ENCODE results near the gene GALNTL6.

GALNTL6 gene

DNA sequence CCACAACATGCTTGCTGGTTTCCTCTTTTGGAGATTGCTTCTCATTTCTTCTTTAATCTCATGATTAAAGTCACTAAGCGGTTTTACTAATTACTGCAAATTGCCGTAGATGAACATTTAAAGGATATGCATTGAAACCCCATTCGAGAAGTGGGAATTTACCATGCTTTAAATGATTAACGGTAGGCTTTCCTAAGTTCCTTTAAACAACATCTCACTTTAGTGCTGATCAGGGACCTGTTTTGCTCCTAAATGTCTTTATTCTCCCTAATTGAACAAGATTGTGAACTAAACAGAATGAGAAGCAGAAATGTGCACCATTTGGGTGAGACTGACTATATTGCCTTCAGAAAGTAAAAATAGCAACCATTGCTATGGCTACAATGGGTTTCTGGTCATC lies 430.3 kb downstream of the GALNTL6 start:
- H3K4me3 ChIP-seq (ENCODE audit: low read length, poor library complexity, severe bottlenecking), result no peak overlapping the region
- no peaks in the 10 kb centered on the region for H3K4me1 ChIP-seq (ENCODE audit: insufficient read depth, low read length, poor library complexity, severe bottlenecking)
- H3K4me2 ChIP-seq (ENCODE audit: low read depth, low read length, poor library complexity, severe bottlenecking), result no peak overlapping the region
- H3K9me3 ChIP-seq (ENCODE audit: insufficient read depth, low read depth, low read length), result no peaks in the 10 kb centered on the region
- H3F3A ChIP-seq (ENCODE audit: low read depth), result no peaks in the 10 kb centered on the region
- H3K79me2 ChIP-seq (ENCODE audit: insufficient read depth, low read length), result no peaks in the 10 kb centered on the region
- H3K9me2 ChIP-seq (replicated peaks; ENCODE audit: low read depth, low read length), result 0 out of 2 replicates have a peak, but pooled peaks cover 5% of the 10 kb centered on the region
- no peaks in the 10 kb centered on the region for H3K27me3 ChIP-seq (ENCODE audit: insufficient read depth, low read length, poor library complexity, severe bottlenecking)
- TF ChIP-seq, protein P1, sequence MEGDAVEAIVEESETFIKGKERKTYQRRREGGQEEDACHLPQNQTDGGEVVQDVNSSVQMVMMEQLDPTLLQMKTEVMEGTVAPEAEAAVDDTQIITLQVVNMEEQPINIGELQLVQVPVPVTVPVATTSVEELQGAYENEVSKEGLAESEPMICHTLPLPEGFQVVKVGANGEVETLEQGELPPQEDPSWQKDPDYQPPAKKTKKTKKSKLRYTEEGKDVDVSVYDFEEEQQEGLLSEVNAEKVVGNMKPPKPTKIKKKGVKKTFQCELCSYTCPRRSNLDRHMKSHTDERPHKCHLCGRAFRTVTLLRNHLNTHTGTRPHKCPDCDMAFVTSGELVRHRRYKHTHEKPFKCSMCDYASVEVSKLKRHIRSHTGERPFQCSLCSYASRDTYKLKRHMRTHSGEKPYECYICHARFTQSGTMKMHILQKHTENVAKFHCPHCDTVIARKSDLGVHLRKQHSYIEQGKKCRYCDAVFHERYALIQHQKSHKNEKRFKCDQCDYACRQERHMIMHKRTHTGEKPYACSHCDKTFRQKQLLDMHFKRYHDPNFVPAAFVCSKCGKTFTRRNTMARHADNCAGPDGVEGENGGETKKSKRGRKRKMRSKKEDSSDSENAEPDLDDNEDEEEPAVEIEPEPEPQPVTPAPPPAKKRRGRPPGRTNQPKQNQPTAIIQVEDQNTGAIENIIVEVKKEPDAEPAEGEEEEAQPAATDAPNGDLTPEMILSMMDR (conservative IDR thresholded peaks at IDR 0.05; ENCODE audit: low read length), result no peak
- TF ChIP-seq EZH2phosphoT487 (IDR thresholded peaks at IDR 0.05; ENCODE audit: borderline replicate concordance), result no peak
- no peaks in the 10 kb centered on the region for H4K20me1 ChIP-seq (ENCODE audit: insufficient read depth, low read length, poor library complexity, severe bottlenecking)
- no peak overlapping the region for H2AFZ ChIP-seq (ENCODE audit: low read length)
- no peaks in the 10 kb centered on the region for H3K36me3 ChIP-seq (ENCODE audit: insufficient read depth, low read length)
- H3K9ac ChIP-seq (ENCODE audit: low read depth, low read length, poor library complexity, severe bottlenecking), result no peak overlapping the region

DNA sequence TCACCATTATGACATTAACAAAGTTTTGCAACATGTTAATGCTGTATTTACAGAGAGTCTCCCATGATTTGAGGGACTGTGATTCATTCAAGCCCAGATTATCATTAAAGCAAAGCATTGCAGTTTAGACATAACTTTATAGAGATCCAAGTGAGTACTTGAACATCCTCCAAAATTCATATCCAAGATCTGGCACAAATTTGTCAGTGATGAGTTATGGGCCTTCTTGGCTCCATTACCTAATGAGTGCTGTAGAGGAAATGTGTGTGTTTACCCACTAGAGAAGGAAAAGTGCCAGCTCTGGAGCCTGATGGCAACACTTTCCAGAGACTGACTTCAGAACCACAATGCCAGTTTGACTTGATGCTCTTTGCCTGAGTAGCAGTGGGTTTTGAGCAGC lies 432.3 kb downstream of the GALNTL6 start:
- Histone ChIP-seq H2AFZ (ENCODE audit: low read length) (no peak overlapping the region), H4K20me1 (ENCODE audit: insufficient read depth, low read length, poor library complexity, severe bottlenecking) (no peaks in the 10 kb centered on the region), H3K4me2 (ENCODE audit: low read depth, low read length, poor library complexity, severe bottlenecking) (no peak overlapping the region), H3K9me2 (replicated peaks; ENCODE audit: low read depth, low read length) (0 out of 2 replicates have a peak, but pooled peaks cover 5% of the 10 kb centered on the region), H3K9me3 (ENCODE audit: insufficient read depth, low read depth, low read length) (no peaks in the 10 kb centered on the region), H3K4me3 (ENCODE audit: low read length, poor library complexity, severe bottlenecking) (no peak overlapping the region), H3K9ac (ENCODE audit: low read depth, low read length, poor library complexity, severe bottlenecking) (no peak overlapping the region), H3K27me3 (ENCODE audit: insufficient read depth, low read length, poor library complexity, severe bottlenecking) (no peaks in the 10 kb centered on the region), H3K79me2 (ENCODE audit: insufficient read depth, low read length) (no peaks in the 10 kb centered on the region), H3F3A (ENCODE audit: low read depth) (no peaks in the 10 kb centered on the region), H3K36me3 (ENCODE audit: insufficient read depth, low read length) (no peaks in the 10 kb centered on the region), H3K4me1 (ENCODE audit: insufficient read depth, low read length, poor library complexity, severe bottlenecking) (no peaks in the 10 kb centered on the region)
- TF ChIP-seq, protein P1 (conservative IDR thresholded peaks at IDR 0.05; ENCODE audit: low read length), result no peak
- no peak for TF ChIP-seq EZH2phosphoT487 (IDR thresholded peaks at IDR 0.05; ENCODE audit: borderline replicate concordance)

DNA sequence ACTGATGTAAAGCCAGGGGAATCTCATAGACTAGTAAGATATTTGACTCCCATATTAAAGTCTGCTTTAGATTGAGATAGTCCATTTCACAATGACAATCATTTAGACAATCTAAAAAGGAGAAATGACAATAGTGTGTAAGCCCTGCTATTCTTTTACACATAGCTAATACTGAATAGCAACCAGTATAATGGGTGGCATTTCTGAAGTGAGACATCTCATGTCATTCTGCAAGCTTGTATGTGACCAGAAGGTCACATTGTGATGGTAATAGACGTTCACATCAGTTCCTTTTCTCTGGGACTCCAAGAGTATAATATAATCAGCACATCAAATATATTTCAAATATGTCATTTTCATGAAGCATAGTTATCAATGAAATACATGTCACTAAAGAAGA lies 440.2 kb downstream of the GALNTL6 start:
- TF ChIP-seq, protein P1 (conservative IDR thresholded peaks at IDR 0.05; ENCODE audit: low read length), result no peak
- no peak for TF ChIP-seq EZH2phosphoT487 (IDR thresholded peaks at IDR 0.05; ENCODE audit: borderline replicate concordance)
- Histone ChIP-seq H3K9me2 (replicated peaks; ENCODE audit: low read depth, low read length) (no peaks in the 10 kb centered on the region), H4K20me1 (ENCODE audit: insufficient read depth, low read length, poor library complexity, severe bottlenecking) (no peaks in the 10 kb centered on the region)

More for the DNA sequence above, 440.2 kb downstream of the GALNTL6 start:
- no peaks in the 10 kb centered on the region for H3K9me3 ChIP-seq (ENCODE audit: insufficient read depth, low read depth, low read length)
- H3K27me3 ChIP-seq (ENCODE audit: insufficient read depth, low read length, poor library complexity, severe bottlenecking), result no peaks in the 10 kb centered on the region
- no peaks in the 10 kb centered on the region for H3K79me2 ChIP-seq (ENCODE audit: insufficient read depth, low read length)
- H3K9ac ChIP-seq (ENCODE audit: low read depth, low read length, poor library complexity, severe bottlenecking), result no peak overlapping the region
- no peaks in the 10 kb centered on the region for H3K36me3 ChIP-seq (ENCODE audit: insufficient read depth, low read length)
- H3K4me1 ChIP-seq (ENCODE audit: insufficient read depth, low read length, poor library complexity, severe bottlenecking), result no peaks in the 10 kb centered on the region
- H3F3A ChIP-seq (ENCODE audit: low read depth), result no peaks in the 10 kb centered on the region
- H3K4me2 ChIP-seq (ENCODE audit: low read depth, low read length, poor library complexity, severe bottlenecking), result no peak overlapping the region
- H3K4me3 ChIP-seq (ENCODE audit: low read length, poor library complexity, severe bottlenecking), result no peak overlapping the region
- no peak overlapping the region for H2AFZ ChIP-seq (ENCODE audit: low read length)
